ENCODE data around the gene FOXR1.

Gene FOXR1

GRCh38 chr11:119019996-119020395 is 48.4 kb downstream of the FOXR1 start:
- no peak for DNase-seq
- Histone ChIP-seq H3F3A (ENCODE audit: insufficient read depth, low read length) (peaks cover 67% of the 10 kb centered on the region), H4K20me1 (ENCODE audit: insufficient read depth, low read length) (0 out of 2 replicates have a peak, but pooled peaks cover 3% of the 10 kb centered on the region), H3K4me1 (ENCODE audit: low read length) (peaks cover 50% of the 10 kb centered on the region), H3K4me3 (ENCODE audit: low read length) (peak overlapping the region; percentile 97), H2AFZ (ENCODE audit: low read length) (no peak overlapping the region), H3K27me3 (replicated peaks; ENCODE audit: insufficient read depth, low read length) (no peaks in the 10 kb centered on the region), H3K9me2 (replicated peaks; ENCODE audit: insufficient read depth, low read length) (no peaks in the 10 kb centered on the region), H3K4me2 (ENCODE audit: low read depth, low read length) (peak overlapping the region; percentile 95), H3K79me2 (ENCODE audit: low read length) (peaks cover 88% of the 10 kb centered on the region), H3K27ac (ENCODE audit: low read length) (peak overlapping the region; percentile 93; the same call in 1 of the 2 replicates), H3K36me3 (replicated peaks; ENCODE audit: insufficient read depth, low read length) (peaks cover 12% of the 10 kb centered on the region), H3K9ac (ENCODE audit: low read length) (peak overlapping the region; percentile 92; the same call in 1 of the 2 replicates), H3K9me3 (replicated peaks; ENCODE audit: insufficient read depth, low read length) (no peaks in the 10 kb centered on the region)
- TF ChIP-seq EZH2phosphoT487 (IDR thresholded peaks at IDR 0.05; ENCODE audit: low read length) (no peak), EZH2 (optimal IDR thresholded peaks at IDR 0.05; ENCODE audit: low read depth, low read length) (no peak), CTCF (IDR thresholded peaks at IDR 0.05; ENCODE audit: low read length) (no peak)

GRCh38 chr11:119021631-119022030 is 50.1 kb downstream of the FOXR1 start:
- Histone ChIP-seq H3F3A (ENCODE audit: insufficient read depth, low read length) (peaks cover 51% of the 10 kb centered on the region), H3K79me2 (ENCODE audit: low read length) (peaks cover 88% of the 10 kb centered on the region), H3K9me2 (replicated peaks; ENCODE audit: insufficient read depth, low read length) (no peaks in the 10 kb centered on the region), H2AFZ (ENCODE audit: low read length) (no peak overlapping the region), H4K20me1 (ENCODE audit: insufficient read depth, low read length) (0 out of 2 replicates have a peak, but pooled peaks cover 3% of the 10 kb centered on the region), H3K9ac (ENCODE audit: low read length) (no peak overlapping the region), H3K9me3 (replicated peaks; ENCODE audit: insufficient read depth, low read length) (no peaks in the 10 kb centered on the region), H3K4me1 (ENCODE audit: low read length) (peaks cover 49% of the 10 kb centered on the region), H3K27me3 (replicated peaks; ENCODE audit: insufficient read depth, low read length) (no peaks in the 10 kb centered on the region), H3K27ac (ENCODE audit: low read length) (peak overlapping the region; percentile 92; the same call in 1 of the 2 replicates), H3K4me3 (ENCODE audit: low read length) (no peak overlapping the region), H3K36me3 (replicated peaks; ENCODE audit: insufficient read depth, low read length) (peaks cover 1% of the 10 kb centered on the region; the same call in 1 of the 2 replicates), H3K4me2 (ENCODE audit: low read depth, low read length) (peak overlapping the region; percentile 41; the same call in 1 of the 2 replicates)
- no peak for TF ChIP-seq CTCF (IDR thresholded peaks at IDR 0.05; ENCODE audit: low read length)
- no peak for TF ChIP-seq EZH2phosphoT487 (IDR thresholded peaks at IDR 0.05; ENCODE audit: low read length)
- TF ChIP-seq EZH2 (optimal IDR thresholded peaks at IDR 0.05; ENCODE audit: low read depth, low read length) = no peak
- DNase-seq = no peak

GRCh38 chr11:119023741-119024140 is 52.2 kb downstream of the FOXR1 start:
- Histone ChIP-seq H3K27ac (ENCODE audit: low read length) (peak overlapping the region; percentile 92; the same call in 1 of the 2 replicates), H3K36me3 (replicated peaks; ENCODE audit: insufficient read depth, low read length) (no peaks in the 10 kb centered on the region), H3K4me2 (ENCODE audit: low read depth, low read length) (peak overlapping the region; percentile 51), H3K4me3 (ENCODE audit: low read length) (peak overlapping the region; percentile 2; the same call in 1 of the 2 replicates), H3K79me2 (ENCODE audit: low read length) (peaks cover 92% of the 10 kb centered on the region), H3K9ac (ENCODE audit: low read length) (peak overlapping the region; percentile 44; the same call in 1 of the 2 replicates), H3F3A (ENCODE audit: insufficient read depth, low read length) (peaks cover 36% of the 10 kb centered on the region), H3K9me2 (replicated peaks; ENCODE audit: insufficient read depth, low read length) (no peaks in the 10 kb centered on the region), H4K20me1 (ENCODE audit: insufficient read depth, low read length) (0 out of 2 replicates have a peak, but pooled peaks cover 3% of the 10 kb centered on the region), H3K9me3 (replicated peaks; ENCODE audit: insufficient read depth, low read length) (no peaks in the 10 kb centered on the region), H3K4me1 (ENCODE audit: low read length) (peaks cover 54% of the 10 kb centered on the region), H2AFZ (ENCODE audit: low read length) (no peak overlapping the region), H3K27me3 (replicated peaks; ENCODE audit: insufficient read depth, low read length) (no peaks in the 10 kb centered on the region)
- no peak for TF ChIP-seq EZH2phosphoT487 (IDR thresholded peaks at IDR 0.05; ENCODE audit: low read length)
- TF ChIP-seq EZH2 (optimal IDR thresholded peaks at IDR 0.05; ENCODE audit: low read depth, low read length) = no peak
- TF ChIP-seq CTCF (IDR thresholded peaks at IDR 0.05; ENCODE audit: low read length) = no peak
- no peak for DNase-seq
